ENCODE data around the gene PDE6C.

- TF ChIP-seq, protein P1, sequence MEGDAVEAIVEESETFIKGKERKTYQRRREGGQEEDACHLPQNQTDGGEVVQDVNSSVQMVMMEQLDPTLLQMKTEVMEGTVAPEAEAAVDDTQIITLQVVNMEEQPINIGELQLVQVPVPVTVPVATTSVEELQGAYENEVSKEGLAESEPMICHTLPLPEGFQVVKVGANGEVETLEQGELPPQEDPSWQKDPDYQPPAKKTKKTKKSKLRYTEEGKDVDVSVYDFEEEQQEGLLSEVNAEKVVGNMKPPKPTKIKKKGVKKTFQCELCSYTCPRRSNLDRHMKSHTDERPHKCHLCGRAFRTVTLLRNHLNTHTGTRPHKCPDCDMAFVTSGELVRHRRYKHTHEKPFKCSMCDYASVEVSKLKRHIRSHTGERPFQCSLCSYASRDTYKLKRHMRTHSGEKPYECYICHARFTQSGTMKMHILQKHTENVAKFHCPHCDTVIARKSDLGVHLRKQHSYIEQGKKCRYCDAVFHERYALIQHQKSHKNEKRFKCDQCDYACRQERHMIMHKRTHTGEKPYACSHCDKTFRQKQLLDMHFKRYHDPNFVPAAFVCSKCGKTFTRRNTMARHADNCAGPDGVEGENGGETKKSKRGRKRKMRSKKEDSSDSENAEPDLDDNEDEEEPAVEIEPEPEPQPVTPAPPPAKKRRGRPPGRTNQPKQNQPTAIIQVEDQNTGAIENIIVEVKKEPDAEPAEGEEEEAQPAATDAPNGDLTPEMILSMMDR (IDR thresholded peaks at IDR 0.05) = no peak
- no peak for TF ChIP-seq POLR2A (IDR thresholded peaks at IDR 0.05)
These were observed 11.7 kb upstream of the PDE6C start for GRCh38 chr10:93600446-93601145.
